ENCODE data around the gene PITPNB.

DNA sequence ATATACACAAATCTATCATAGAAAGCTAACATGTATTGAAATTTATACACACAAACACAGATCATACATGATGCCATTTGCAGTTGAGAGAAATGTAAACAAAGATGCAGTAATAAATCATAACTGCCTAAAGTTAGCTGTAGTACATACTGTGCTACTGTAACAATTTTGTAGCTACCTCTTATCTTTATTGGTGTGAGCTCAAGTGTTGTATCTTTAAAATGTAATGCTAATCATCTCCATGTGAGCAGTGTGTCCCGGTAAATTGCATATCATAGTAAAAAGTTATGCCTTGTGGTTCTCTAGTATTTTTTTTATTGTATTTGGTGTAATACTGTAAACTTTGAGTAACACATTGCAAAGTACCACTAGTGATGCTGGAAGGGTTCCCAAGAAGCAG lies 16.8 kb upstream of the PITPNB start:
- TF ChIP-seq POLR2AphosphoS5 (IDR thresholded peaks at IDR 0.05; ENCODE audit: borderline replicate concordance, low read depth, low read length): no peak
- TF ChIP-seq EZH2 (IDR thresholded peaks at IDR 0.05): no peak

Measured in SK-N-MC (cell line).